GM19463 (cell line): Measurements from ENCODE around the gene CEP41.
A peak's percentile ranks its signal among the peaks of the same experiment; 100 is the strongest.

Experiments used
- ATAC-seq: cut with Tn5 transposase; IDR thresholded peaks from one replicate; pipeline ENCODE4 v1.9.1; 2021; ENCODE audit warnings: mild to moderate bottlenecking, moderate library complexity; ENCODE audit not compliant: unreplicated experiment

Gene CEP41

GRCh38 chr7:130440527-130441365, at the start of gene CEP41:
Gene CEP41 (minus strand): TSS chr7:130441016. CDS start chr7:130440966, 50 bp downstream.
- peak; percentile 100 for ATAC-seq

DNA sequence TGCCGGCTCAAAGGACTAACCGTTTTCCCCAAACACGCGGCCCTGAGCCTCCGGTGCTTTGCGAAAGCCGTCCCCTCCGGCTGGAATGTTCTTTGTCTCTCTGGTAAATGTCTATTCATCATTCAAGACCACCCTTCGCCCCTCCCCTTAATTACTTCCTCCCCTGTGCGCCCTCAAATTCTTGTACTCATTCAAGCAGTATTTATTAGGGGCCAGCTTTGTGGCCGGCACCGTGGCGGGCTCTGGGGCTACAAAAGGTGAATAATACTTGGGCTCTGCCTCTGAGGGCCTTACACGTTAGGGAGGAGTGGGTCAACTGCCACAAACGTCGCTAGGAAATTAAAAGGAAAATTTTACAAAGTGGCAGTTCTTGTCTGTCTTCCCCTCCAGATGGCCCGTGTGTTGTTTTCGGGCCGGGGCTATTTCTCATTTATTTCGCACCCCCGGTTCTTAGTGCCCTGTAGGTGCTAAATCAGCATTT, 49.5 kb upstream of the CEP41 start:
- no peak for ATAC-seq

DNA sequence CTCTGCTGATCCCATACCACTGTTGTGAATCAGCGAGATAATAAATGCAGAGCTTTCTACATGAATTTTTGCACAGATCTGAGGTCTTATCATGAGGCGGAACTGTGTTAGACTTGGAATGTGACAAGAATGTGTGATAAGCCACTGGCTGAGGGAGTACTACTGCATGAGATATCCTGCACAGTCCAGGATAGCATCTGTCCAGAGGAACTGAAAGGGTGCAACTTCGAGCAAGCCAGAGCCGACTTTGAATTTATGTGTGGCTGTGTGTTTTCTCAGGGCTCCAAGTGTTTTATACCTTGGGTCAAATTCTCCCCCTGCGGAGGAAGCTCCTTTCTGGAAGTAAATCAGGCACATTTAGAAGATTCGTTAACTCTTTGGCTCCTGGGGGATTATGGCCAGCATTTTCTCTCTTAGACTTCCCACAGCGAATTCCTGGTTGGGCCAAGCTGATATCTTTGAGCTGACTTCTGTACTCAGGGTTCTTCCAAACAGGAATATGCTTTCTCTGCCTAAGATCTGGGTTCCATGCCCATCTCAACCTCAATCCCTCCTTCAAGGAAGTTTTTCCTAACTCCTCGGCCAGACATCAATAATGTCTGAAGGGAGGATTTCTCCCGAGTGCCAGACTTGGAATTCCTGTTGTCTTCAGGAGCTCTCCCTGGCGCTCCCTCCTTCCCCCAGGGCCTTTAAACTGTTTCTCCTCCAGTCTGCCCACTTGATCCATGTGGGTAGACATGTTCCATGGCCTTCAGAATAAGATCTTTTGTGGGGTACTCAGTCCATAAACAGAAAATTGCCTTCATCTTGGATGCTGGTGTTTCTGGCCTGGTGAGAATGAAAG, 48.5 kb upstream of the CEP41 start:
- ATAC-seq = no peak

DNA sequence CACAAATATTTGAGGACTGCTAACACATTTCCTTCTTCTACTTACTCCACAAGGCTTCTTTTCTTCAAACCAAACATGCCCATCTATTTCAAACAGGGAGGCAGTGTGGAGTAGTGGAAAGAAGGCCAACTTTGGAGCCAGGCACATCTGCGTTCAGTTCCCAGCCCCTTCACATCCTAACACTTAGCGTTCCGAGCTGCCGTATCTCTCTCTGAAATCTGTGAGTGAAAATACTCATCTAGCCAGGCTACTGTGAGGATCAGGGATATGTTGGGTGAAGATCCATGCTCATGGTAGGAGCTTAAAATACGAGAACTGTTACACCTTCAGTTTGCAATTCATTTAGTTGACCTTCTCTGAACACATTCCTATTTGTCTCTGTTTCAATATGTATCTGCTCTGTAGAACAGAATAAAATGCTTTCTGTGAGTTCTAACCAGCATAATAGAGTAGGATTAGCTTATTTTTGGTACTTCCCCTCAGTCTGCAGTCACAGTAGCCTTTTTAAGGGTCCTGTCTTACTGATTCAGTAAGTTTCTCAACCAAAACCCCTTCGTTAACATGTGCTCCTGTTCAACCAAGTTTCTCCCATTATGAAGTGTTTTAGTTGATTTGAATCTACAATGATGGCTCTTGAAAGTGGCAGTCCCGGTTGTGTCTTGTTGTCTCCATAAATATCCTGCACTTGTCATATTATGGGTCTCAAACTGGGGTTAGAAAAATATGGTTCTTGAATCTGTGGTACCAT, 47.8 kb upstream of the CEP41 start:
- ATAC-seq = no peak

DNA sequence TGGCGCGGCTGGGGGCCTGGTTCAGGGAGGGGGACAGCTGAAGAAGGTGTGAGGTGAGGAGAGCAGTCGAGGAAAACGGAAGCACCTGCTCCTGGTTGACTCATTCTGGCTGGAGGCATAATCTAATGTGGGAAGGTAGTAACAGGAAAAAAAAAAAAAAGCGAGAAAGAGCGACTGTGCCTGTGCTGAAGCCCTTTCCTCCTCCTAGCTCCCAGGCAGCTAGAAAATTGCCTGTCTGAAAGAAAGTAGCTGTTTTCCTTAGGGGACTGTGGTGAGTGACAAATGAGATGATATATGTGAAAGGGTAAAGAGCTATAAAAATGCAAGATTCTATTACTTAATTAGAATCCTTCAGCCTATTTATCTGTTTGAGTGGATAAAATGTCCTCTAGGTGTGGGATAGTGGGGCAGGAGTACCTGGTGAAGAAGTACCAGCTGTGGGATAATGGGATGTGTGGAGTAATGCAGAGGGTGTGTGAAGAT, 46.2 kb upstream of the CEP41 start:
- ATAC-seq = no peak

DNA sequence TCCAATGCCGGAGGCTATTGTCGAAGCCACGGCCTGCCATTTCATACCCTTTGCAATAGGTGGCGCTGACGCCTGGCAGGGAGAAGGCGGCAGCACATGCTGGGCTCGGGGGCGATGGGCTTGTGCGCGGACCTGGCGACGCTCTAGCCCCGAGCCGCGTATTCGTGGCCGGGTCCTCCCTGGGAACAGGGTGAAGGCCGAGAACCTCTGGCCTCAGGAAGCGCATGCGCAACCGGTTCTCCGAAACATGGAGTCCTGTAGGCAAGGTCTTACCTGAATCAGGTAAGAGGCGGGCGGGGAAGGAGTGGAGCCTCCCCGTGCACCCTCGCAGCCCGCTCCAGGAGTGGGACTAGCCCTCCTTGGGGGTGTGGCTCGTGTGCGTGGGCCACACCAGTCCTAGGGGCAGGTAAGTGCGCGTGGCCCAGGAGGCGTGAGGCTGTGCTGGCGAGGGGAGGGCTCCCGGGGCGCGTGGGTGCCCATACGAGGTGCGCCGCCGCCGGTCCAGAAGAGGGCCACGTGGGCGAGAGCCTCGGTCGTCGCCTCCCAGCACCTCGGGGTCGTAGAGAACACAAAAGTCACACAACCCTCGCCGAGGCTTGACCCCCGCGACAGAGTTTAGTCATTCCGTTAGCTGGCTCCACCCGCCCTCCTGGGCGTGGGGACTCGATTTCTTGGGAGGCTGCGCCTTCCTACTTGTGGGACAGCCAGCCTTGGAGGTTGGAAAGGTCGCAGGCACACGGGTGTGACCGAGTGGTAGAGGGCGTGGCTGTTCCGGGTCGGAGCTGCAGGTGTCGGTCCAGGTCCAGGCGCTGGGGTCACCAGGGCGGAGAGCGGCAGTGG, 45.5 kb upstream of the CEP41 start:
- peak; percentile 49 for ATAC-seq

GRCh38 chr7:130485734-130486113, 44.9 kb upstream of the CEP41 start:
- no peak for ATAC-seq

DNA sequence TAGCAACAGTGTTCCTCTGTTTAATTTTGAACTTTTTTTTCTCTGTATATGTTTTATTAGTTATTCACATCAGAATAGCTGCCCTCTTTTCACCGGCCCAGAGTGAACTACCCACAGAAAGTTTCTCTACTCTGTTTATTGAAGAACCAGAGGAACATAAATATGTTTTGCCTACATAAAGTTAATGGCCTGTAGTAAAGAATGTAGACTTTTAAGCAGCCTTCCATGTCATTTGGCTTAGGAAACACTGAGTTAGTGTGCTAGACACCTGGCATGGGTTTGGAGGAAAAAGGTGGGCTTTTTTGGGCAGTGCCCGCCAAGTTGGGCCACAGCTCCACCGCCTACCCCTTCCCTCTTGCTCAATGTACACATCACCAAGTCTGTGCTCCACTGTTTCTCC, 42.2 kb upstream of the CEP41 start:
- no peak for ATAC-seq

DNA sequence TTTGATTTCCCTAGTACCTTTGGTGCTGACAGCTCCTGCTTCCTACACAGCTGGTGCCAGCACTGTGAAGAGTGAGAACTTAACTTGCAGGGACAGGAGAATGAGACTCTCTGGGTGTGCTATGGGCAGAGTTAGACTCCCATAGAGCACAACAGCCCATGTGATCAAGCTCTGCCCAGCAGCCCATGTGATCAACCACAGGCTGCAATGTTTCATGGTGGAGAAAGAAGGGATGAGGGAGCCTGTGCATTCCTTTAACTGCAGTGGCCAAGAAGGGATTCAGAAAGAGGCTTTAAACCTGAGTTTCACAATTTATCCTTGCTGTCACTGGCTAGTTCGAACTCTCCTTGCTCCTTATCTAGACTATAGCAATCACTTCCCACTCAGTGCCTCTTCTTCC, 41.1 kb upstream of the CEP41 start:
- no peak for ATAC-seq

- ATAC-seq = no peak
These were observed 39.0 kb upstream of the CEP41 start for GRCh38 chr7:130479716-130480400.

GRCh38 chr7:130478991-130479390, 38.2 kb upstream of the CEP41 start:
- no peak for ATAC-seq

GRCh38 chr7:130476297-130477150, 35.7 kb upstream of the CEP41 start:
- peak; percentile 82 for ATAC-seq

- no peak for ATAC-seq
These were observed 35.0 kb upstream of the CEP41 start for GRCh38 chr7:130475776-130476175.

DNA sequence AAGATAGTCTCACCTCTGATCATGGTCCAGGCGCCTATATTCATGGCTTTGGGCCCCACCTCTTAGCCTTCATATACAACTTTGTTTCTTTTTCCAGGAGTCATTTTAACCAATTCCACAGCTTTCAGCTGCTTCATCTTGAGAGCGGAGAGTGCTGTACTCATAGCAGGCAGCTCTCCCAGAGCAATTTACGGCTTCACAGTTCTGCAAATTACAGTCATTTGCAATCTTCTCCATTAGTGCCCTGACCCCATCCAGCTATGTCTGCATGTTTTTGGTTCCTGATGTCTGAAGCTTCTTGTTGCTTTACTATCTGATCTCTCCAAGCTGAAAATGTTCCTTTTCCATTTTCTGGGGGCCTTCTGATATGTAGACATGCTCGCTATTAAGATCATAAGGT, 33.1 kb upstream of the CEP41 start:
- no peak for ATAC-seq

DNA sequence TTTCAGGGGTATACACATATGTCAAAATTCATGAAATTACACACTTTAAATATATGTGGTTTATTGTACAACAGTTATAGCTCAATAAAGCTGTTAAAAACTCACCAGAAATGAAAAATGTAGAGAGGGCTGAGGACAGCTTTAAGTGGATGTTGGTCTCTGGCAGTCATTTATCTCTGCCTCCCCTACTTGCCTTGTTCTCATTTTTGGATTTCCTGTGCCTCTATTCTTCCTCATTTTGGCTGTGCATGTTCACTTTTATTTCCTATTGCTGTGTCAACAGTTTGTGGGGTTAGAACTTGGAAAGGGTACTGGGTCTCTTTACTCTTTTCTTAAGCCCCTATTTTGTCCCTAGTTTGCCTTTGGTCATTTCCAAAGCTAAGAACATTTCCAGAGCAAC, 32.5 kb upstream of the CEP41 start:
- no peak for ATAC-seq

DNA sequence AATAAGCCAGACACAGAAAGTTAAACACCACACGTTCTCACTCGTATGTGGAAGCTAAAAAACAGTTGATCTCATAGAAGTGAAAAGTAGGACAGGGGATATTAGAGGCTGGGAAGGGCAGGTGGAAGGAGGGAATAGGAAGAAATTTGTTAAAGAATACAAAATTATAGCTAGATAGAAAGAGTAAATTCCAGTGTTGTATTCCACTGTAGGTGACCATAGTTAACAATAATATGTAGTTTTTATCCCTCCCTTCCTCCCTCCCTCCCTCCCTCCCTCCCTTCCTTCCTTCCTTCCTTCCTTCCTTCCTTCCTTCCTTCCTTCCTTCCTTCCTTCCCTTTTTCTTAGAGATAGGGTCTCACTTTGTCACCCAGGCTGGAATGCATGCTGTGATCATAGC, 31.2 kb upstream of the CEP41 start:
- no peak for ATAC-seq

DNA sequence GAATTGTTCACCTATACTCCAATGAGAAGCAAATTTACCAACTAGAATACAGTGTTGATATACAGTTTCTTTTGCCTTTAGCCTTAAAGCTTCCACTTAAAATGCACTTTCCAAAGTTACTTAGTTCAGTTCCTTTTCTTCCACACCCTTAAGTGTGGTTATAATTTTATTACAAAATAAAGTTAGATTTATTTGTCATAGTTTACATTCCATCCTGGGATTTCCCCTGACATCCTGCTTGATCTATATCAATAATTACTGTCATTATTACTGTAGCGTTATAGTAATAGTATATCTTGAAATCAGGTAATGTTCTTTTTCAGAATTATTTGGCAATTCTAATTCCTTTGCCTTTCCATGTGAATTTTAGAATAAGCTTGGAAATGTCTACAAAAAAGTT, 27.8 kb upstream of the CEP41 start:
- no peak for ATAC-seq

DNA sequence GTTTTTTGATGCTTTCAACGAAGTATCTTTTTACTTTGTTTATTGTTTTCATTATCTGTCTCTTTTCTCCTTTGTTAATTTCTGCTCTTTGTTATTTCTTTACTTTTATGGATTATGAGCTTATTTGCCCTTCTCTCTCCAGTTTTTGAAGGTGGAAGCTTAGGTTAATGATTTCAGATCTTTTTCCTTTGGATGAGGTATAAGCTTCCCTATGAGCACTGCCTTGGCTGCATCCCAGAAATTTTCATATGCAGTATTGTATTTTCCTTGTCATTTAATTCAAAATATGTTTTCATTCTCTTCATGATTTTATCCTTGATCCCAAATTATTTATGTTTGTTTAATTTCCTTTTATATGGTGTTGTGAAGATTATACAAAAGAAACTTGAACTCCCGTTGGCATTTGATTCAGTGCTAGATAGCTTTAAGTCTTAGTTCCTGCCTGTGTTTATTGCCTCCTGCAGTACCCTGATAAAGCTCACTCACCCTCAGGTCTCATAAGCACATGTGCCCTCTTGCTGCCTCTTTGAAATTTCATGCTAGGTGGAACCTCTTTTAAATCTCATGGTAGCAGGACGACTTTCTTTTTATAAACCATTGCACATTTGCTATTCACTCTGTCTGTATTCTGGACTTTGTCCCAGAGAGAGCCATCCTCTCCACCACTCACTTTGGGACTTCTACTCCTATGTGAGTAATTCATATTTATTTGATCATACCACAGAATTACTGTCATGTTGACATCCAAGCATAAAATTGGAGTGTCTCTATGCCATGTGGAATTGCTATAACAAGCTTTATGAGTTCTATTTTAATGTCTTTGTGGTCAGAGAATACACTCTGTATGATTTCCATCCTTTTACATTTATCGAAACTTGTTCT, 23.0 kb upstream of the CEP41 start:
- ATAC-seq = no peak
